ENCODE measurements around the gene PARD6G. TPM values are rescaled to one million over a fixed set of nuclear protein-coding genes. Genes with fewer than 3 reads are reported as not detected.

Gene PARD6G
- total RNA-seq, 4 donors from 2014 or later: 0.65 to 4.1 (median 1.5) TPM

- no peak for TF ChIP-seq CTCF (IDR thresholded peaks at IDR 0.05; ENCODE audit: low read depth)
Observed at GRCh38 chr18:80251700-80252099, 4.4 kb upstream of the PARD6G start.

GRCh38 chr18:80250740-80251364 lies 3.5 kb upstream of the PARD6G start:
- TF ChIP-seq CTCF (IDR thresholded peaks at IDR 0.05; ENCODE audit: low read depth): no peak

GRCh38 chr18:80249217-80250093 lies 2.1 kb upstream of the PARD6G start:
- TF ChIP-seq CTCF (IDR thresholded peaks at IDR 0.05; ENCODE audit: low read depth): no peak

- TF ChIP-seq CTCF (IDR thresholded peaks at IDR 0.05; ENCODE audit: low read depth): no peak
Observed at GRCh38 chr18:80246445-80247392, 595 bp downstream of the PARD6G start.

GRCh38 chr18:80245781-80246444 lies 1.4 kb downstream of the PARD6G start:
- no peak for TF ChIP-seq CTCF (IDR thresholded peaks at IDR 0.05; ENCODE audit: low read depth)

- no peak for TF ChIP-seq CTCF (IDR thresholded peaks at IDR 0.05; ENCODE audit: low read depth)
Observed at GRCh38 chr18:80244956-80245730, 2.2 kb downstream of the PARD6G start.
